PC-3 (cell line): ENCODE measurements around the gene HIC1. TPM values are rescaled to one million over a fixed set of nuclear protein-coding genes. Genes with fewer than 3 reads are reported as not detected.
A peak's percentile ranks its signal among the peaks of the same experiment; 100 is the strongest.

Source experiments
- ATAC-seq: fragments of 200-7000 bp; cut with Tn5 transposase; 2 replicates; pipeline ENCODE4 v1.9.1; 2020; ENCODE audit warnings: mild to moderate bottlenecking, moderate library complexity
- BruUV-seq: library from RNA; stranded (reverse); fragments of 400-500 nt; replicated peaks from 2 replicates; lab custom pipeline; 2021; lab: Mats Ljungman, UMichigan
- CTCF ChIA-PET: fragments of 300-600 bp; sonication (Branson Sonifier 250); formaldehyde crosslinking; loops from one replicate; lab custom pipeline; 2022; ENCODE audit warnings: antibody characterized with exemption; lab: Charles Lee
- POLR2A ChIA-PET: fragments of 300-600 bp; sonication (Branson Sonifier 250); formaldehyde crosslinking; loops from one replicate; lab custom pipeline; 2022; ENCODE audit warnings: antibody characterized with exemption; ENCODE audit not compliant: unreplicated experiment; lab: Charles Lee
- DNase-seq: peaks from one replicate; pipeline ENCODE4 v3.0.0-alpha.2; 2015
- H2AFZ ChIP-seq: fragments of 300-600 bp; sonication (generic); 2 replicates; pipeline ENCODE4 v1.6.0; 2016; ENCODE audit warnings: antibody characterized with exemption, low read length
- H3F3A ChIP-seq: fragments of 300-600 bp; sonication (generic); one replicate; pipeline ENCODE4 v1.6.0; 2017; ENCODE audit warnings: antibody characterized with exemption, low read length, control low read depth, mild to moderate bottlenecking; ENCODE audit not compliant: unreplicated experiment
- H3K27ac ChIP-seq: fragments of 300-600 bp; sonication (generic); 2 replicates; pipeline ENCODE4 v1.5.1; 2016; ENCODE audit warnings: mild to moderate bottlenecking, low read length
- H3K27me3 ChIP-seq: fragments of 300-600 bp; sonication (generic); 2 replicates; pipeline ENCODE4 v1.6.1; 2016; ENCODE audit warnings: low read length, mixed read lengths
- H3K36me3 ChIP-seq: fragments of 300-600 bp; sonication (generic); 2 replicates; pipeline ENCODE4 v1.6.1; 2016; ENCODE audit warnings: low read depth, mixed run types, low read length, mixed read lengths
- H3K4me1 ChIP-seq: fragments of 300-600 bp; sonication (generic); 2 replicates; pipeline ENCODE4 v1.5.1; 2016; ENCODE audit warnings: low read length; ENCODE audit not compliant: insufficient read depth
- H3K4me2 ChIP-seq: fragments of 300-600 bp; sonication (generic); 2 replicates; pipeline ENCODE4 v1.6.0; 2016; ENCODE audit warnings: low read length
- H3K4me3 ChIP-seq: fragments of 300-600 bp; sonication (generic); 2 replicates; pipeline ENCODE4 v1.5.1; 2016; ENCODE audit warnings: mild to moderate bottlenecking, low read length, mixed read lengths
- H3K79me2 ChIP-seq: fragments of 300-600 bp; sonication (generic); 2 replicates; pipeline ENCODE4 v1.6.1; 2017; ENCODE audit warnings: low read length, mixed read lengths
- H3K9ac ChIP-seq: fragments of 300-600 bp; sonication (generic); 2 replicates; pipeline ENCODE4 v1.6.0; 2016; ENCODE audit warnings: mild to moderate bottlenecking, low read length
- H3K9me2 ChIP-seq: fragments of 300-600 bp; sonication (generic); replicated peaks from 2 replicates; pipeline ENCODE4 v1.6.1; 2016; ENCODE audit warnings: mixed run types, low read length, mixed read lengths
- H3K9me3 ChIP-seq: fragments of 300-600 bp; sonication (generic); 2 replicates; pipeline ENCODE4 v1.6.1; 2016; ENCODE audit warnings: low read length, mixed read lengths
- H4K20me1 ChIP-seq: fragments of 300-600 bp; sonication (generic); 2 replicates; pipeline ENCODE4 v1.6.1; 2016; ENCODE audit warnings: low read length, mixed read lengths
- CTCF ChIP-seq: fragments of 300-600 bp; sonication (generic); conservative IDR thresholded peaks from 2 replicates; pipeline ENCODE4 v1.5.1; 2017; ENCODE audit warnings: antibody characterized with exemption, low read depth, mild to moderate bottlenecking, low read length
- EZH2 ChIP-seq: fragments of 300-600 bp; sonication (generic); IDR thresholded peaks from one replicate; pipeline ENCODE4 v1.6.1; 2017; ENCODE audit warnings: antibody characterized with exemption, mild to moderate bottlenecking, low read length; ENCODE audit not compliant: unreplicated experiment
- EZH2phosphoT487 ChIP-seq: fragments of 300-600 bp; sonication (generic); IDR thresholded peaks from 2 replicates; pipeline ENCODE4 v1.6.1; 2018; ENCODE audit warnings: mild to moderate bottlenecking, antibody characterized with exemption, low read length, borderline replicate concordance
- intact Hi-C: fragments of 100-400 bp; cut with micrococcal nuclease; formaldehyde crosslinking; loops from 2 replicates; pipeline ENCODE4 v1.9.0; 2023
- total RNA-seq: library from RNA; depleted of rRNA; stranded (reverse); fragments of >200 nt; gene quantifications from 2 replicates; pipeline ENCODE4 v1.2.3, GENCODE V29; 2014

HIC1 gene
- total RNA-seq, 1 experiment from 2014 or later: 4.4 TPM

GRCh38 chr17:2022647-2023240, 32.2 kb upstream of the HIC1 start:
- POLR2A ChIA-PET: interaction anchor here (0.5 kb wide), 1 partner anchor 183 kb away, joined by 18 read pairs; no protein-coding TSS in a partner anchor
- Histone ChIP-seq H3K9ac (no peak overlapping the region), H3F3A (no peaks in the 10 kb centered on the region), H3K36me3 (no peaks in the 10 kb centered on the region), H3K4me1 (no peaks in the 10 kb centered on the region), H3K27me3 (no peaks in the 10 kb centered on the region), H3K4me2 (no peak overlapping the region), H4K20me1 (no peaks in the 10 kb centered on the region), H2AFZ (no peak overlapping the region), H3K9me2 (no peaks in the 10 kb centered on the region), H3K4me3 (no peak overlapping the region), H3K27ac (no peak overlapping the region), H3K79me2 (peaks cover 46% of the 10 kb centered on the region), H3K9me3 (no peaks in the 10 kb centered on the region)
- BruUV-seq: no TSS peak
- CTCF ChIA-PET: no interaction called here
- TF ChIP-seq CTCF (no peak), EZH2 (no peak), EZH2phosphoT487 (no peak)
- ATAC-seq (no peak), DNase-seq (no peak)
- intact Hi-C loops: no loop called here

DNA sequence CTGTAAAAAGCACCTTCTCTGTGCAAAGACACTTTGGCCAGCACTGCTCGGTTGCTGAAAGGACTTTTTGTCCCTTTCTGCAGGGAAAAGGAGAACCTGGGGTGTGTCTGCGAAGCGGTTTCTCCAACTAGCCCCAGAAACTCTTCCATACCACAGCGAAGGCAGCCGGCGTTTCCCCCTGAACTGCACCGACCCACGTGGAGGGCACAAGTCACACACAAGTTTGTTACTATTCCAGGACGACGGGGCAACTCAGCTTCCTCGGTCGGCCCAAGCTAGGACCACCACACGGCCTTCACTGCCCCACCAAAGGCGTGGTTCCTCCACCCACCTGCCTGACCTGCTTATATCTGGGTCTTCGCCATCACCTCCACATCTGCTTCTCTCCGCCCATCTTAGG, 31.6 kb upstream of the HIC1 start:
- Histone ChIP-seq H3F3A (no peaks in the 10 kb centered on the region), H4K20me1 (no peaks in the 10 kb centered on the region), H3K4me2 (no peak overlapping the region), H3K36me3 (no peaks in the 10 kb centered on the region), H3K9me3 (no peaks in the 10 kb centered on the region), H2AFZ (no peak overlapping the region), H3K27me3 (no peaks in the 10 kb centered on the region), H3K79me2 (peaks cover 42% of the 10 kb centered on the region), H3K4me3 (no peak overlapping the region), H3K4me1 (no peaks in the 10 kb centered on the region), H3K9ac (no peak overlapping the region), H3K27ac (no peak overlapping the region), H3K9me2 (no peaks in the 10 kb centered on the region)
- DNase-seq (no peak), ATAC-seq (no peak)
- intact Hi-C loops: no loop called here
- TF ChIP-seq EZH2 (no peak), EZH2phosphoT487 (no peak), CTCF (no peak)
- BruUV-seq: no TSS peak
- POLR2A ChIA-PET: interaction anchor here (0.5 kb wide), 1 partner anchor 184 kb away, joined by 18 read pairs; no protein-coding TSS in a partner anchor
- CTCF ChIA-PET: interaction anchor here (0.8 kb wide), 1 partner anchor 114 kb away, joined by 3 read pairs; no protein-coding TSS in a partner anchor

DNA sequence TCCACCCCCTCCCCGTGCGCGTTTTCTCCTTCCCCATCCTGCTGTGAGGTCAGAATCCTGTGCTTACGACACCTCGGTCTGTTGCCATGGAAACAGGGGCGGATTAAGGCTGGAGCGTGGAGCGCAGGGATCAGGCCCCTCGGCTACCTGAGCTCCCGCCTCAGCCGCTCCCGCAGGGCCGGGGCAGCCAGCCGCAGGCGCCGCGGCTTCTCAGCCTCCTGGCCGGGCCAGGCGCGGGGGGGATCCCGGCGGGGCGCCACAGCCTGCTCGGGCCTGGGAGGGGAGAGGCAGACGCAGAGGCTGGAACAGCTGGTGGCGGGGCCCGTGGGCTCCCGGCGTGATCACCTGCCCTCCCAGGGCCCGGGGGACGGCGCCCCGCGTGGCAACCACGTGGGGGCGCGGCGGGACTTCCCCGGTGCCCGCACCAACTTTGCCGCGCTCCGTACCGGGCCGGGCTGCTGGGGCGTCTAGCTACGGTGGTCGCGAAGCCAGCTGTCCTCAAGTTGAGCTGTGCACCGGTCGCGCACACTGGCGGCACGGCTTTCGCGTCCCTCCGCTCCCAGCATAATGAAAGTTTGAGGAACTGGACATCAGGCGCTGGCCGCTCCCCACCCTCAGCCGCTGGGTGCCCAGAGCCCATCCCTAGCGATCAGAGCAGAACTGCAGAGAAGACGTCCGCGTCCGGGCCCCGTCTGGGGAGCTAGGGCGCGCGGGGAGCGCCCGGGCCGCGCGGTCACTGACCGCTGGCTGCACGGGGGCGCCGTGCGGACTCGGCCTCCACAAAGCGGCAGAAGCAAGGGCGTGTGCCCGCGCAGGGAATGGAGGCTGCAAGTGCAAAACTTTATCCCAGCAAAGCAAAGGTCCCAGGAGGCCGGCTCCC, 31.0 kb upstream of the HIC1 start:
- Histone ChIP-seq H3K27ac (no peak overlapping the region), H3K79me2 (peaks cover 38% of the 10 kb centered on the region), H3K4me1 (no peaks in the 10 kb centered on the region), H3K9me3 (no peaks in the 10 kb centered on the region), H4K20me1 (no peaks in the 10 kb centered on the region), H3K9ac (peak overlapping the region; percentile 61), H3F3A (no peaks in the 10 kb centered on the region), H3K9me2 (no peaks in the 10 kb centered on the region), H2AFZ (peak overlapping the region; percentile 78; the same call in 1 of the 2 replicates), H3K4me2 (peak overlapping the region; percentile 95), H3K36me3 (no peaks in the 10 kb centered on the region), H3K4me3 (peak overlapping the region; percentile 76), H3K27me3 (no peaks in the 10 kb centered on the region)
- ChIA-PET CTCF (interaction anchor here (0.8 to 2.6 kb wide), 2 partner anchors 115 kb away, joined by 3 to 52 read pairs; no protein-coding TSS in a partner anchor), POLR2A (no interaction called here)
- BruUV-seq: no TSS peak
- peak; percentile 22; the same call in 1 of the 2 replicates for TF ChIP-seq CTCF
- no peak for TF ChIP-seq EZH2phosphoT487
- ATAC-seq: no peak
- peak; percentile 53 for DNase-seq
- intact Hi-C loops: no loop called here
